CD8-positive, alpha-beta memory T cell (primary cell): ENCODE results near the gene ZBTB26. TPM values are rescaled to one million over a fixed set of nuclear protein-coding genes. Genes with fewer than 3 reads are reported as not detected.

Source experiments
- CTCF ChIA-PET: fragments of 350-600 bp; sonication (Branson Sonifier 250); formaldehyde crosslinking; loops from one replicate; lab custom pipeline; 2021; ENCODE audit warnings: antibody characterized with exemption; lab: Charles Lee
- POLR2A ChIA-PET: fragments of 350-600 bp; sonication (Branson Sonifier 250); formaldehyde crosslinking; loops from one replicate; lab custom pipeline; 2021; ENCODE audit warnings: antibody characterized with exemption; lab: Charles Lee
- DNase-seq, 5 donors: peaks; one replicate each; pipeline versions ENCODE4 v3.0.0 to v3.0.0-alpha.2; 2020 to 2022; ENCODE audit warnings: mixed read lengths in 1 of 5
- H3K27ac ChIP-seq: one replicate; pipeline ENCODE4 v1.7.0; 2013; ENCODE audit warnings: low read depth, mild to moderate bottlenecking, low read length, moderate library complexity
- H3K27me3 ChIP-seq: 2 replicates; pipeline ENCODE4 v1.7.0; 2013; ENCODE audit warnings: low read length, mild to moderate bottlenecking; ENCODE audit not compliant: insufficient read depth, poor library complexity, severe bottlenecking
- H3K36me3 ChIP-seq: 2 replicates; pipeline ENCODE4 v1.7.0; 2013; ENCODE audit warnings: mild to moderate bottlenecking, low read length, moderate library complexity; ENCODE audit not compliant: insufficient read depth
- H3K4me1 ChIP-seq: 2 replicates; pipeline ENCODE4 v1.7.0; 2013; ENCODE audit warnings: mild to moderate bottlenecking, low read length, moderate library complexity; ENCODE audit not compliant: insufficient read depth
- H3K4me3 ChIP-seq: 2 replicates; pipeline ENCODE4 v1.7.0; 2013; ENCODE audit warnings: mild to moderate bottlenecking, low read length
- H3K9me3 ChIP-seq: 2 replicates; pipeline ENCODE4 v1.7.0; 2013; ENCODE audit warnings: mild to moderate bottlenecking, low read length
- H3K27ac Mint-ChIP-seq, 8 donors: one replicate each; pipeline ENCODE4 v1.8.0; 2020 to 2021; ENCODE audit warnings: mixed read lengths in 8 of 8, mild to moderate bottlenecking in 6 of 8, inconsistent platforms in 3 of 8, moderate library complexity in 3 of 8
- H3K27me3 Mint-ChIP-seq, 2 donors: one replicate each; pipeline ENCODE4 v1.8.0; 2020 to 2021; ENCODE audit warnings: mixed read lengths in 2 of 2, mild to moderate bottlenecking in 1 of 2, moderate library complexity in 1 of 2
- H3K36me3 Mint-ChIP-seq, 3 donors: one replicate each; pipeline ENCODE4 v1.8.0; 2020 to 2021; ENCODE audit warnings: mixed read lengths in 3 of 3, inconsistent platforms in 1 of 3, mild to moderate bottlenecking in 1 of 3
- H3K4me1 Mint-ChIP-seq, 3 donors: one replicate each; pipeline ENCODE4 v1.8.0; 2020 to 2021; ENCODE audit warnings: mixed read lengths in 3 of 3, inconsistent platforms in 1 of 3, mild to moderate bottlenecking in 1 of 3
- H3K4me3 Mint-ChIP-seq, 7 donors: one replicate each; pipeline ENCODE4 v1.8.0; 2020 to 2021; ENCODE audit warnings: mixed read lengths in 7 of 7, mild to moderate bottlenecking in 6 of 7, moderate library complexity in 4 of 7, inconsistent platforms in 2 of 7
- H3K9me3 Mint-ChIP-seq, 5 donors: one replicate each; pipeline ENCODE4 v1.8.0; 2020 to 2022; ENCODE audit warnings: mixed read lengths in 5 of 5, mild to moderate bottlenecking in 3 of 5, moderate library complexity in 2 of 5, inconsistent platforms in 1 of 5
- polyA plus RNA-seq: library from polyadenylated mRNA; unstranded; fragments of 300-500 nt; fragmentation: Illumina TruSeq; gene quantifications from one replicate; pipeline ENCODE4 v1.2.3, GENCODE V29; 2021
- total RNA-seq, 2 experiments: library from RNA; stranded (reverse); gene quantifications; one replicate each; pipeline ENCODE4 v1.2.3, GENCODE V29; 2021

The ZBTB26 gene
- total and polyA plus RNA-seq, 3 experiments from 2014 or later: 0.49 to 5.4 (median 4.8) TPM

DNA sequence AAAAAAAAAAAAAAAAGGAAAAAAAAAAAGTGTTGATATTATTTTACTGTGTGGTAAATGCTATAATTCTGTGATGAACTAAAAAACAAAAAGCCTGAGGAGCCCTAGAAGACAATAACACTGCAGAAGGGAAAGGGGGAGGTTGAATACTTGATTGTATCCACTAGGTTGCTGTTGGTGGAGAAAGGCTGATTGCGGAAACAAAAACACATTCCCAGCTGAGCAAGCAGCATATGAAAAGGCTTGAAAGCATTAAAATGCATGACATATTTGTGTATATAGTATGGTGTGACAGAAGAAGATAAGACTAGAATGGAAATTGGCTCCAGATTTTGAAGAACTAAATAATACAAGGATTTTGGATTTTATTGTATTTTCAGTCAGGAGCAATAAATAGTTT is 18.4 kb upstream of the ZBTB26 start:
- Mint-ChIP-seq H3K27me3 (no peaks in the 10 kb centered on the region), H3K27ac (no peak overlapping the region), H3K9me3 (no peaks in the 10 kb centered on the region), H3K4me3 (no peak overlapping the region), H3K4me1 (peaks cover 32 to 74% (median 66%) of the 10 kb centered on the region in 3 donors), H3K36me3 (peaks cover 0 to 14% (median 12%) of the 10 kb centered on the region in 3 donors)
- Histone ChIP-seq H3K27ac (no peak overlapping the region), H3K27me3 (no peaks in the 10 kb centered on the region), H3K36me3 (no peaks in the 10 kb centered on the region), H3K9me3 (no peaks in the 10 kb centered on the region), H3K4me1 (peaks cover 9% of the 10 kb centered on the region), H3K4me3 (no peak overlapping the region)
- DNase-seq: no peak
- ChIA-PET POLR2A (no interaction called here), CTCF (interaction anchor here (0.9 kb wide), 1 partner anchor 45 kb away, joined by 3 read pairs; no protein-coding TSS in a partner anchor)

DNA sequence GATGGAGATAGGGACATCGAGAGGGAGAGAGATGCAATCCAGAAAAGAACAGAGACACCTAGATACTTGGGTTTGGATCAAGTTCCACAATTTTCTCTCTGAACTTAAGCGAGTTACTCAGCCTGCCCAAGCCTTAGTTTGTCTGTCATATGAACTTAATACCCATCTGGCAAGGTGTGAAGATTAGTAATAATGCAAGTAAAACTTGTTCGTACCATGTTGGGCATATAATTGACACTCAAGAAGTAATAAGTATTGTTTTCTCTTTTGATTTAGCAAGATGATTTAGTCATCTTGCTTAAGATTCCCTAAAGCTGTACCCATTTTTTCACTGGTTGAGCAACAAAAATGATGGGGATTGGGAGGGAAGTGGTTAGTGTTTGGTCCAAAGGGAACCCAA is 17.0 kb upstream of the ZBTB26 start:
- Mint-ChIP-seq H3K4me1 (peaks cover 32 to 66% (median 61%) of the 10 kb centered on the region in 3 donors), H3K4me3 (peak overlapping the region in 1 of 7 donors; percentile 51), H3K27ac (peak overlapping the region in 4 of 8 donors; percentile 1 to 81 (median 46)), H3K27me3 (no peaks in the 10 kb centered on the region), H3K36me3 (peaks cover 0 to 14% (median 13%) of the 10 kb centered on the region in 3 donors), H3K9me3 (no peaks in the 10 kb centered on the region)
- Histone ChIP-seq H3K27me3 (no peaks in the 10 kb centered on the region), H3K4me3 (no peak overlapping the region), H3K4me1 (peaks cover 9% of the 10 kb centered on the region), H3K36me3 (no peaks in the 10 kb centered on the region), H3K9me3 (no peaks in the 10 kb centered on the region), H3K27ac (no peak overlapping the region)
- DNase-seq: no peak
- ChIA-PET CTCF (no interaction called here), POLR2A (no interaction called here)

DNA sequence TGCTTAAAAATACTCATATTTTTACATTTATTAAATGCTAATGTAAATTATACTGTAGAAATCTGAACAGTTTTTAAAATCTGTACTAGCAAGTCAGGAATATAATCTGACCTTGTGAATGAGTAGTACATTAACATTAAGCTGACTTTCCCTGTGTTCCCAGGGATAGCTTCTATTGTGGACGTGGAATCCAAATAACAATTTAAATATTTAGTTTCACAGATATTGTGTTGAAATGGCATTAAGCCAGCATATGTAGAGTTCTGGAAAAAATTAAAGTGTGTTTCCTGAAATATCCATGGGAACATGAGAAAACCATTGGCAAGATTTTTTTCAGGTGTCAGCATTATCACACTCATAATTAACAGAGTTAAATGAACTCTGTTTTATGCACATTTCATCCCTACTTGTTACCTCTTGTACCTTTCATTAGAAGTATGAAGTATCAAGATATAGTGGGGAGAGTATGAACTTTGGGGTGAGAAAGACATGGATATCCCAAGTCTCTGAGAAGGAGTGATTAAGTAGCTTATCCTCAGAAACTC is 15.2 kb upstream of the ZBTB26 start:
- Histone ChIP-seq H3K27ac (no peak overlapping the region), H3K4me1 (peaks cover 18% of the 10 kb centered on the region), H3K36me3 (no peaks in the 10 kb centered on the region), H3K4me3 (no peak overlapping the region), H3K9me3 (no peaks in the 10 kb centered on the region), H3K27me3 (no peaks in the 10 kb centered on the region)
- Mint-ChIP-seq H3K9me3 (no peaks in the 10 kb centered on the region), H3K27me3 (no peaks in the 10 kb centered on the region), H3K4me1 (peaks cover 40 to 69% (median 69%) of the 10 kb centered on the region in 3 donors), H3K4me3 (no peak overlapping the region), H3K36me3 (peaks cover 0 to 14% (median 11%) of the 10 kb centered on the region in 3 donors), H3K27ac (no peak overlapping the region)
- ChIA-PET POLR2A (no interaction called here), CTCF (no interaction called here)
- no peak for DNase-seq

DNA sequence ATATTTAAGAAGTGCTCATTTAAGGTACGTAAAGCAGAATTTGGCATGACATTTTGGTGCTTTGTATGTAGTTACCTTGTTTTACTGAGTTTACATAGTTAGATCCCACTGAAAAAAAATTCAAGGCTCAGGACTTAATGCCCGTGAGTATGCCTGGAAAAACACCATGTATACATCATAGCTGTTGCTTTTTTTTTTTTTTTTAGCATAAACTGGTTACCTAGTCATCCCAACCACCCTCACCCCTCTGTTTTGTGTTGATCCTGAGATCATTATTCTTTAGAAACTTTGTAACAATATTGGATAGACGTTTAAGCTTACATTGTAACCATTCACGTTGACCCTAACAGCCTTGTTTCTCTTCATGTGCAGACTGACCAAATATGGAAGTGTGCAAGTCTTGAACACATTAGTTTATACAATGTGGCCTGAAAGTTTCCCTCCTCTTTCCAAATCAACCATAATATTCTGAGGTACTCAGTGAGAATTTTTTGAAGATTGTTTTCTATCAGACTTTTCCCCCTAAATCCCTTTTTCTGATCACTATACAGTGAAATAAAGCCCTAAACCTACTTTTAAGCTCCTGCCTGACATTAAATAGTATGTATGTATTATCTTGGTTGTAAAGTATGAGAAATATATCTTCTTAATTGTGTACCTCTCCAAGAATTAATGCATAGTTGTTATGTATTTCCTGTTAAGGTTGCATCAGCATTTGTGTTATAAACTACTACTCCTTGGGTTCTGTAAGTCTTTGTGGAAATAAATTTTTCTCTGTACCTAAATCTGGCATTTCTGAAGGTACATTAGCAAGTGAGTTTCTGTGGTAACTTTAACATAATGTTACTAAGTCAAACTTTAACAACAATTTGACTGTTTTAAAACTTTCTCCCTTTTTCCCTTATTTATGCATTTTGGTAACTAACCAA is 13.9 kb upstream of the ZBTB26 start:
- H3K4me1 Mint-ChIP-seq: peaks cover 42 to 70% (median 67%) of the 10 kb centered on the region in 3 donors
- no peaks in the 10 kb centered on the region for H3K9me3 Mint-ChIP-seq
- peaks cover 0 to 2% of the 10 kb centered on the region in 2 donors for H3K27me3 Mint-ChIP-seq
- no peaks in the 10 kb centered on the region for H3K27me3 ChIP-seq
- ChIA-PET POLR2A (no interaction called here), CTCF (no interaction called here)
- H3K27ac Mint-ChIP-seq: peak overlapping the region in 2 of 8 donors; percentile 31 to 37
- no peak overlapping the region for H3K27ac ChIP-seq
- peak overlapping the region in 2 of 7 donors; percentile 2 to 57 for H3K4me3 Mint-ChIP-seq
- H3K36me3 ChIP-seq: no peaks in the 10 kb centered on the region
- H3K4me3 ChIP-seq: no peak overlapping the region
- H3K36me3 Mint-ChIP-seq: peaks cover 0 to 17% (median 11%) of the 10 kb centered on the region in 3 donors
- DNase-seq: no peak
- peaks cover 26% of the 10 kb centered on the region for H3K4me1 ChIP-seq
- H3K9me3 ChIP-seq: no peaks in the 10 kb centered on the region

DNA sequence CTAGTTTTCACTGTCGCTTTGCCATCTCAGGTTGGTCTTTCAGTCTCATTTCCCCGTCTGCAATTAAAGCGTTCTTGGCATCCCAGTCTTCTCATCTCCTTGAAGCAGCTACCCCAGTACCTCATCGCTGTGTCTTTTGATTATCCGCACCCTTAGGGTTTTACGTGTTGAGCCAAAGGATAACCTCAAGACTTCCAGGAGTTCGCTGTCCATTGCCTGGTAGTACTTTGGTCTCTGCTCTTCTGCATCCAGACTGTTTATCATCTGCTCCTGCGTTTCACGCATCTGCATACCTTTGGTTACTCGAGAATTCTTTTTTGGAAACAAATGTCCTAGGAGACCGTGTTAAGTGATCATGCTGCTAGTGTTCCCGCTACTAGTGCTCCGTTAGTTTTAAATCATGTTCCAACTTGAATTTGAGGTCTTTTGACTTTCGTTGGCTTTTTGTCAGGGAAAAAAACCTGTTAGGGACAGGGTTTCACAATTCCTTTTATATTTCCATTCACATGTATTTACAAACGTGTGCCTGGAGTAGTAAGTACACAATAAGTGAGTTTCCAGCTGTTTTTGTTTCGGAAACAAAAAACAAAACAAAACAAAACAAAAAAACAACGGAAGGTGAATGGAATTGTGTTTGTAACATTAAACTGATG is 10.4 kb upstream of the ZBTB26 start:
- Histone ChIP-seq H3K36me3 (peaks cover 5% of the 10 kb centered on the region), H3K27me3 (no peaks in the 10 kb centered on the region), H3K9me3 (no peaks in the 10 kb centered on the region), H3K4me1 (peaks cover 21% of the 10 kb centered on the region), H3K27ac (peak overlapping the region; percentile 84), H3K4me3 (peak overlapping the region; percentile 80)
- no peaks in the 10 kb centered on the region for H3K9me3 Mint-ChIP-seq
- peaks cover 25 to 48% (median 42%) of the 10 kb centered on the region in 3 donors for H3K4me1 Mint-ChIP-seq
- no peak for DNase-seq
- peak overlapping the region; percentile 90 to 96 (median 93) for H3K4me3 Mint-ChIP-seq
- POLR2A ChIA-PET: interaction anchor here (0.6 to 2.4 kb wide), 4 partner anchors 28 to 47 kb away, joined by 3 to 19 read pairs (median 14); partner anchors contain the start of genes RC3H2 and ZBTB6
- H3K36me3 Mint-ChIP-seq: peaks cover 0 to 27% (median 5%) of the 10 kb centered on the region in 3 donors
- peak overlapping the region; percentile 82 to 98 (median 95) for H3K27ac Mint-ChIP-seq
- peaks cover 0 to 2% of the 10 kb centered on the region in 2 donors for H3K27me3 Mint-ChIP-seq
- CTCF ChIA-PET: no interaction called here

DNA sequence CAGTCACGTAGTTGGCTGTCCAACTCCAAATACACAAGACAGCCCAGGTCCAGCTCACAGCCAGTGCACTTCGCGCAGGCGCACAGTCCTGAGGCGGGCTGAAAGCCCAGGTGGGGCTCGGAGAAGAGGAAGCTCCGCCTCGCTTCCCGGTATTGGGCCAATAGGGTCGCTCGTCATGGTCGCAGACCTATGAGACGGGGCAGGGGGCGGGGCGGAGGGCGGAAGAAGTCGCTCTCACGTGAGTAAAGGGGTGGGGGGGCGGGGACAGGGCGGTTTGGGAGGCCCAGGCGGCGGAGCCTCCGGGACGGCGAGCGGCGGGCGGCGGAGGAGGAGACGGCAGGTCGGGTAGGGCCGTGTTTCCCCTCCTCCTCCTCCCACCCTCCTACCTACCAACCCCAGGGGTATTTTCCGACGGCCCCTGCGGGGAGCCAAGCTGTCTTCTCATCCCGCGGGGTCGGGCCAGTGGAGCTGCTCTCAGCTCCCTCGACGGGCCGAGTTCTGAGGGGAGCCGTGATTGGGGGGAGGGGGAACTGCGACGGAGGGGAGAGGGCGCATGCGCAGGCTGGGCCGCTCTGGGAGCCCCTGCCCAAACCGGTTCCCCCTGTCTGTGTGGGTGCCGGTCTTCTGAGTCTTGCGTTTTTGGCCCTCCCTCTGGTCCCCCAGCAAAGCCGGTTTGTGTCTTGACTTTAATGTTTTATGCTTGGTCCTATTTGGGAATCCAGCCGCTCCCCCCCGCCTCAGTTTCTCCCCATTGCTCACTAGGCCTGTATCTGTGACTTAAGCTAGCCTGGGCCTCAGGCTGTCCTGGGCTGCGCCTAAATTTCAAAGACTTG is 9.7 kb upstream of the ZBTB26 start, which contains the start of gene RABGAP1:
Gene RABGAP1 (plus strand): TSS at position 272 of the 833 bp plus-strand sequence. CDS start 16,040 bp downstream, outside the sequence.
- peak within 1 kb of the TSS; percentile 84 for H3K27ac ChIP-seq
- H3K4me1 ChIP-seq: peaks cover 21% of the 10 kb centered on the region
- H3K9me3 ChIP-seq: no peaks in the 10 kb centered on the region
- Mint-ChIP-seq H3K4me3 (peak within 1 kb of the TSS; percentile 90 to 96 (median 93)), H3K9me3 (no peaks in the 10 kb centered on the region), H3K36me3 (peaks cover 0 to 31% (median 5%) of the 10 kb centered on the region in 3 donors), H3K27me3 (peaks cover 0 to 2% of the 10 kb centered on the region in 2 donors), H3K4me1 (peaks cover 25 to 46% (median 42%) of the 10 kb centered on the region in 3 donors), H3K27ac (peak within 1 kb of the TSS; percentile 82 to 98 (median 95))
- peaks cover 5% of the 10 kb centered on the region for H3K36me3 ChIP-seq
- CTCF ChIA-PET: interaction anchor here (1.0 kb wide), 2 partner anchors 28 to 37 kb away, joined by 3 to 5 read pairs; partner anchors contain the start of gene ZBTB6
- no peaks in the 10 kb centered on the region for H3K27me3 ChIP-seq
- peak; percentile 94 to 99 (median 99) for DNase-seq
- peak within 1 kb of the TSS; percentile 80 for H3K4me3 ChIP-seq
- POLR2A ChIA-PET: interaction anchor here (0.6 to 2.4 kb wide), 10 partner anchors 10 to 1276 kb away, joined by 3 to 19 read pairs (median 5); partner anchors contain the start of genes MRRF, PDCL, RBM18 and RC3H2

DNA sequence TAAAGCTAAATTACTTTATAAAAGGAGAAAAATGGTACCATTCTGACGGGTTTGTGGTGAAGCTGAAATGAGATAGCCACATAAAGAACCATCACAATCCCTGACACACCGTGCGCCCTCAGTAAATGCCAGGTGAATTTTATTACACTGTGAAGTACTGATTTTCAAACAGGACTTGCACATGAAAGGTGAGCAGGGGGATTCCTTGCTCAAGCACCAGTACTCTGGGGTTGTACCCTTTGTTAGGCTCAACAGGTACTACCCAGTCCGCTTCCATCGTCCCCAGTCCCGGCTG is 9.1 kb upstream of the ZBTB26 start:
- no peak overlapping the region for H3K27ac ChIP-seq
- peak overlapping the region; percentile 90 to 96 (median 93) for H3K4me3 Mint-ChIP-seq
- H3K27me3 ChIP-seq: no peaks in the 10 kb centered on the region
- peak overlapping the region; percentile 32 for H3K4me3 ChIP-seq
- DNase-seq: no peak
- ChIA-PET POLR2A (interaction anchor here (0.5 to 2.4 kb wide), 9 partner anchors 10 to 1277 kb away, joined by 3 to 19 read pairs (median 5); partner anchors contain the start of genes MRRF, PDCL, RBM18 and RC3H2), CTCF (interaction anchor here (1.0 kb wide), 2 partner anchors 27 to 36 kb away, joined by 3 to 5 read pairs; partner anchors contain the start of gene ZBTB6)
- H3K4me1 ChIP-seq: peaks cover 21% of the 10 kb centered on the region
- H3K36me3 ChIP-seq: peaks cover 5% of the 10 kb centered on the region
- H3K27me3 Mint-ChIP-seq: peaks cover 0 to 2% of the 10 kb centered on the region in 2 donors
- no peaks in the 10 kb centered on the region for H3K9me3 ChIP-seq
- H3K4me1 Mint-ChIP-seq: peaks cover 22 to 40% (median 39%) of the 10 kb centered on the region in 3 donors
- H3K9me3 Mint-ChIP-seq: no peaks in the 10 kb centered on the region
- peak overlapping the region; percentile 70 to 98 (median 92) for H3K27ac Mint-ChIP-seq
- peaks cover 0 to 28% (median 3%) of the 10 kb centered on the region in 3 donors for H3K36me3 Mint-ChIP-seq
